Stomach smooth muscle (tissue), 2 donors: Measurements from ENCODE around the gene ANKRD49.
"Not testable (repeated sequence)": the region's sequence is repeated elsewhere in the genome, so short reads cannot be mapped to it uniquely, and the experiment has no call there.

Source experiments
- H3K27ac ChIP-seq: one replicate; pipeline ENCODE4 v1.7.0; 2013; ENCODE audit warnings: mild to moderate bottlenecking, low read length, inconsistent platforms
- H3K27me3 ChIP-seq, 2 donors: one replicate each; pipeline ENCODE4 v1.7.0; 2013; ENCODE audit warnings: low read length in 2 of 2; ENCODE audit not compliant: insufficient read depth in 2 of 2, control insufficient read depth in 1 of 2
- H3K36me3 ChIP-seq, 2 donors: one replicate each; pipeline ENCODE4 v1.7.0; 2013; ENCODE audit warnings: low read length in 2 of 2; ENCODE audit not compliant: control insufficient read depth in 2 of 2, insufficient read depth in 2 of 2
- H3K4me1 ChIP-seq: one replicate; pipeline ENCODE4 v1.7.0; 2013; ENCODE audit warnings: low read length; ENCODE audit not compliant: control insufficient read depth, insufficient read depth
- H3K4me3 ChIP-seq, 2 donors: one replicate each; pipeline ENCODE4 v1.7.0; 2013; ENCODE audit warnings: low read length in 2 of 2
- H3K9ac ChIP-seq, 2 donors: one replicate each; pipeline ENCODE4 v1.7.0; 2013; ENCODE audit warnings: low read length in 2 of 2, mild to moderate bottlenecking in 1 of 2
- H3K9me3 ChIP-seq, 2 donors: one replicate each; pipeline ENCODE4 v1.7.0; 2013; ENCODE audit warnings: low read length in 2 of 2; ENCODE audit not compliant: control insufficient read depth in 2 of 2
- donor health status: healthy.
- donor health status: Pancreatic carcinoma.

The ANKRD49 gene

DNA sequence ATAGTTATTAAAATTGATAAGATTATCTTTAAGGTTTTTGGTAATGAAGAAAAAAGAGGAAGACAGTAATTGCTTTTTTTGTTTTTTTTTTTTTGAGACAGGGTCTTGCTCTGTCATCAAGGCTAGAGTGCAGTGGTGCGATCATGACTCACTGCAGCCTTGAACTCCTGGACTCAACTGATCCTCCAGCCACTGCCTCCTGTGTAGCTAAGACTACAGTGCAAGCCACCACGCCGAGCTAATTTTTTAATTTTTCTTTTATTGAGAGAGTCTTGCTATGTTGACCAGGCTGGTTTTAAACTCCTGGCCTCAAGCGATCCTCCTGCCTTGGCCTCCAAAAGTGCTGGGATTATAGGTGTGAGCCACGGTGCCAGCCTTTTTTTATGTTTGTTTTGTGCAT is 12.7 kb downstream of the ANKRD49 start:
- not testable (repeated sequence) for H3K4me3 ChIP-seq, H3K4me1 ChIP-seq, H3K27ac ChIP-seq, H3K9me3 ChIP-seq, H3K36me3 ChIP-seq, H3K9ac ChIP-seq, H3K27me3 ChIP-seq

DNA sequence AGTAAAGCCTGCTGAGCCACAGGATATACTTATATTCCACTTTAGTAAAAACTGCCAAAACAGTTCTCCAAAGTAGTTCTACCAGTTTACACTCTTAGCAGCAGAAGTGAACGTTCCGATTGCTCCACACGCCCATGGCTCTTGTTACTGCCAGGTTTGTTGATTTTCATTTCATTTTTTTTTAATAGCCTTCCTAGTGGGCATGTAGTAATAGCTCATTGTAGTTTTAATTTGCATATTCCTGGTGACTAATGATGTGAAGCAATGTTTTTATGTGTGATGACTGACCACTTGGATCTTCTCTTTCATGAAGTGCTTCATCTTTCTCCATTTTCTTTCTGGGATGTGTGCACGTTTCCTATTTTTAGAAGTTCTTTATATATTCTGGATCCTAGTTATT is 13.7 kb downstream of the ANKRD49 start:
- Histone ChIP-seq H3K4me3 (no peak overlapping the region), H3K27ac (no peak overlapping the region), H3K9me3 (no peaks in the 10 kb centered on the region), H3K36me3 (no peaks in the 10 kb centered on the region), H3K9ac (no peak overlapping the region), H3K27me3 (peaks cover 0 to 2% of the 10 kb centered on the region in 2 donors), H3K4me1 (peaks cover 7% of the 10 kb centered on the region)

DNA sequence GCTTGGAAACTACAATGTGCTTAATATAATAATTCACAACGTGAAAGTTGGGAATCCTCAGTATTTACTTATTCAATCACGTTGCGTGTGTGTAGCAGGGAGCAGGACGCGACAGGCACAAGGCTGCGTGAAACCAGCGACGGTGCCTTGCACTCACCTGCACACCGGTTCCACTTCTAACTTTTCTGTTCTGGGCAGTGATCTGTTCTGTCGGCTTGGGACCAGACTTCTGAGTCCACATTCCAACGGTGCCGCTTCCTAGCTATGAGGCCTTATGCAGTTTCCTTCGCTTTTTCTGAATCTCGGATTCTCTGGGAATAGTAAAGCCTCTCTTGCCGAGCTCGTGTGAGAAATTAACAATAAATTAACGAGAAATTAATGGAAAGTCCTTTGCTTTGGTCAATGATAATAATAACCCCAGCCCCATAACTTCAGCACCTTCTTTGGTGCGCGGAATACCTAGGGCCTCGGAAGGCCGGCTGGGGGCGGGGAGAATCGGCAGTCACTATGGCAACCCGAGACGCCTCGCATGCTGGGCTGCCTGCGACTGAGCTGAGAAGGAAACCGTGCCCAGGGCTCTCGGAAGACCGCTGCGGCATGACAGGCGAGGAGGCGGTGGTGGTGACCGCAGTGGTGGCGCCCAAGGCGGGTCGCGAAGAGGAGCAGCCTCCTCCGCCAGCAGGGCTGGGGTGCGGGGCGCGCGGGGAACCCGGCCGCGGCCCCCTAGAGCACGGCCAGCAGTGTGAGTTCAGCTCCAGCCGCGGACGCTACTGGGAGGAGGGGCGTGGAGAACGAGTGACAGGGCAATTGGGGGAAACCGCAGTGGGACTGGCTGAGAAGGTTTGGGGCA is 18.4 kb downstream of the ANKRD49 start, which contains the start of gene C11orf97:
Gene C11orf97 (plus strand): TSS at position 530 of the 850 bp plus-strand sequence. CDS start 68 bp downstream, at position 598.
- peaks cover 0 to 5% of the 10 kb centered on the region in 2 donors for H3K27me3 ChIP-seq
- no peak within 1 kb of the TSS for H3K27ac ChIP-seq
- peak within 1 kb of the TSS in 1 of 2 donors; percentile 47 for H3K9ac ChIP-seq
- peaks cover 9% of the 10 kb centered on the region for H3K4me1 ChIP-seq
- H3K36me3 ChIP-seq, result no peaks in the 10 kb centered on the region
- H3K4me3 ChIP-seq, result peak within 1 kb of the TSS; percentile 40 to 78
- no peaks in the 10 kb centered on the region for H3K9me3 ChIP-seq

DNA sequence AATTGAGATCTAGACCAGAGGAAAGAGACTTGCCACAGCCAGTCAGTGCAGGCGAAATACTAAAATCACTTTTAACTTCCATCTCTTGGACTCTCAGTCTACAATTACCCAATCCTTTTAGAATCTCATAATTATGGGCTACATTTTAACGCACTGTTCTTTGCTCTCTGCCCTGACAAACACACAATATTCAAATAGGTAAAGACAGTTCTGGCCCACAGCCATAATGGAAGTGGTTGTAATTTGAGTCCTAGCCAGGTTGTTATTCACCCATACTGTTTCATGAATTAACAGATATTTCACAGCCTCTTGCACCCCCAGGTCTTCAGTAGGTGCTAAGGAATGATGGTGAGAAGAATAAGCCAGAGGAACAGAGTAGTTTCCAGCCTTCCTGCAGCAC is 19.3 kb downstream of the ANKRD49 start:
- H3K36me3 ChIP-seq, result no peaks in the 10 kb centered on the region
- H3K4me3 ChIP-seq, result no peak overlapping the region
- no peaks in the 10 kb centered on the region for H3K9me3 ChIP-seq
- H3K9ac ChIP-seq, result no peak overlapping the region
- peaks cover 9% of the 10 kb centered on the region for H3K4me1 ChIP-seq
- H3K27me3 ChIP-seq, result peaks cover 0 to 5% of the 10 kb centered on the region in 2 donors
- H3K27ac ChIP-seq, result no peak overlapping the region

DNA sequence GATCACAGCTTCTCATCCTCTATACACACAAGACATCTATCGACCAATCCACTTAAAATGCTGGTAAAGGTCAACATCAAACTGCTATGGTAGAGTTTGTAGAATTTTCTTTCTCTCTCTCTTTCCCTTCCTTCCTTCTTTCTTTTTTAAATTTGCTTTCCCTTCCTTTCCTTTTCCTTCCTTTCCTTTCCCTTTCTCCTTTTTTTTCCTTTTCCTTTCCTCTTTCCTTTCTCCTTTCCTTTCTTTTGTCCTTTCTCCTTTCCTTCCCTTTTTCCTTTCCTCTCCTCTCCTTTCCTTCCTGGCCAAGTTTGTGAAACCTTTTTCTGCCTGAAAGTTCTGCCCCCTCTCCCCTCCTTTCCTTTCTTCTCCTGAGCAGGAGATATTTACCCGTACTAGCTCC is 21.6 kb downstream of the ANKRD49 start:
- no peak overlapping the region for H3K4me3 ChIP-seq
- H3K36me3 ChIP-seq, result no peaks in the 10 kb centered on the region
- H3K9ac ChIP-seq, result no peak overlapping the region
- H3K27ac ChIP-seq, result no peak overlapping the region
- peaks cover 9% of the 10 kb centered on the region for H3K4me1 ChIP-seq
- H3K27me3 ChIP-seq, result peaks cover 0 to 5% of the 10 kb centered on the region in 2 donors
- H3K9me3 ChIP-seq, result no peaks in the 10 kb centered on the region

DNA sequence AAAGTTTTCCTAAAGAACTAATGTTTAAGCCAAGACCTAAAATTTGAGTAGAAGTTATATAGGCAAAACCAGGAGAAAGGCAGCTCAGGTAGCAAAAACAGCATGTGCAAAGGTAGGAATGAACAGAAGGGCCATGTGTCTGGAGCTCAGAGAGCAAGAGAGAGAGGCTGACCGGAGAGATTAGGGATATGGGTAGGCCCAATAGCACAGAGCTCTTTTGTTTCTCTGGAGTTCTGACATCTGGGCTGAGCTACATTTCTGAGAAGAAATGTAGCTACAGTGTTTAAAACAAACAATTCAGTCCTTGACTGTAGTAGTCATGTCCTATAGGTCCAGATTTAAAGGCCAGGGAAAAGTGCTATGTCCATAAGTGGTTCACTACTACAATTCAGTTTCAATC is 22.9 kb downstream of the ANKRD49 start:
- Histone ChIP-seq H3K4me3 (no peak overlapping the region), H3K4me1 (peaks cover 9% of the 10 kb centered on the region), H3K9me3 (no peaks in the 10 kb centered on the region), H3K36me3 (no peaks in the 10 kb centered on the region), H3K27ac (no peak overlapping the region), H3K27me3 (peaks cover 0 to 5% of the 10 kb centered on the region in 2 donors), H3K9ac (no peak overlapping the region)

DNA sequence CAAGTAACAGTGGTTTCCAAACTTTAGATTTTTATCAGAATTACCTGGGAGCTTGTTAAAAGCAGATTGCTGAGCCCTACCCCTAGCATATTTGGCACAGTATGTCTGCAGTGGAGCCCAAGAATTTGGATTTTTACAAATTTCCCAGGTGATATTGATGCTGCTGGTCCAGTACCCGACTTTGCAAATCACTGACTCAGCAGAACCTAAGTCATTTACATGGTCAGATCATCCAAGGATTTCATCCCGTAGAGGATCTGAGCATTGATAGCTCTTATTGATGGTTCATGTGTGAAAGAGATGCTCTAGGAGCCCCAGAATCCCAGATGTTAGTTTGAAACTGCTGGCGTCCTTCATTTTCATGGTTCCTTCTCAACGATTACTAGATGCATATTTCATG is 24.5 kb downstream of the ANKRD49 start:
- H3K27ac ChIP-seq, result no peak overlapping the region
- no peak overlapping the region for H3K4me3 ChIP-seq
- no peaks in the 10 kb centered on the region for H3K36me3 ChIP-seq
- H3K4me1 ChIP-seq, result no peaks in the 10 kb centered on the region
- H3K27me3 ChIP-seq, result peaks cover 0 to 2% of the 10 kb centered on the region in 2 donors
- H3K9ac ChIP-seq, result no peak overlapping the region
- no peaks in the 10 kb centered on the region for H3K9me3 ChIP-seq

DNA sequence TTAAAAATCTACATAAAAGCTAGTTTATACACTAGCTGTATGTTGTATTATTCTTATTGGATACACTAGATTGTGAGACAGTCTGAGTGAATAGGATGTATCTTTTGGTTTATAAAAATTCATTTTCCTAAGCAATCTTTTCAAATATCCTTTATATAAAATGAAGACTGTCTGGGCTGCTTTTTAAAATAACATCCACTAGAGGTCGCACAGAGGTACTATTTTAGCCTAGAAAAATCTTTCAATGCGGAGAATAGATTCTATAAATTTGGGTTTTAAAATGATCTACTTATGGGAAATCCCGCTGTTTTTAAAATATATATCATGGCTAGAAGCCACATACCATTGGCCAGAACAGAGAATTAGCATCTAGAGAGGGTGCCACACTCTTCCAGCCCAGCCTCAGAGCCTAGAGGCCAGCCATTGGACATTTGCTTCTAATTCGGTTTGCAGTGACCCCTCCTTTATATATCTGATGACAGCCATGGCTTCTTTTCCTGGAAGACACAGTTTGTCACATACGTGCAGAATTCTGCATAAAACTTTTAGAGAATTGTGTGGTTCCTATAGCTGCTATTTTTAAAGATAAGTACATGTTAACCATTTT is 25.8 kb downstream of the ANKRD49 start:
- Histone ChIP-seq H3K27ac (no peak overlapping the region), H3K9ac (no peak overlapping the region), H3K27me3 (no peaks in the 10 kb centered on the region), H3K36me3 (no peaks in the 10 kb centered on the region), H3K4me1 (no peaks in the 10 kb centered on the region), H3K4me3 (no peak overlapping the region), H3K9me3 (no peaks in the 10 kb centered on the region)

DNA sequence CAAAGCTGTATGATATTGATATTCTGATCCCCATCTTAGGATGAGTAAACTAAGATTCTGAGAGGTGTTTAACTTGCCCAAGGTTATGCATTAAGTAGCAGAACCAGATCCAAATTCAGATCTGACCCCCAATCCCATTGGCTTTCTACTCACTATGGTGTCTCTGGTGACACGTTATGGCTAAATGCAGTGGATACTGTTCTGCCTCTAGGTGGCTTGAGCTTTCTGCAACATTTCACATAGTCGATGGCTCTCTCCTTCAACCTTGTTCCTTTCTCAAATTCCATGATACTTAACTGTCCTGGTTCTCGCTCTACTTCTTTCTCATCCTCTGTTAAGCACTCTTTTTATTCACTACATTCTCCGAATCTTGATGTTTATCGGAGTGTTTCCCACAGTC is 27.9 kb downstream of the ANKRD49 start:
- H3K36me3 ChIP-seq, result no peaks in the 10 kb centered on the region

DNA sequence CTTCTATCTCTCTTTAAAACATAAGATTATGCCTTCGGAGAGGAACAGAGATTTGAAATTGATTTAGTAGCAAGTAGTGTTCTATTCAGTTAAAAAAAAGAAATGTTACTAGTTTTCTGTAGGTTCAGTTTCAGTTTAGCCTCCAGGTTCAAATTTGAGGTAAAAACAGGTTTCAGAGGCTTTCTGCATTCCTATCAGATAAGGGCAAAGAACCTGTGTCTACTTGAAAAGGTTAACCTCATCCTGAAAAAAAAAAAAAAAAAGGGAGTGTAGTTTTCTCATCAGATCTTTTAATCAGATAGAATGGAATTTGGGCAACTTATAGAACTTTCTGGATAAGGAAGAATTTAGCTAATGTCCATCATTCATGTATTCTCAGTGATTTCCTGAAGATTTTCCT is 30.6 kb downstream of the ANKRD49 start:
- Histone ChIP-seq H3K27me3 (no peaks in the 10 kb centered on the region), H3K4me1 (no peaks in the 10 kb centered on the region), H3K36me3 (no peaks in the 10 kb centered on the region), H3K9ac (no peak overlapping the region), H3K9me3 (no peaks in the 10 kb centered on the region), H3K4me3 (no peak overlapping the region), H3K27ac (no peak overlapping the region)

More for the DNA sequence above, 27.9 kb downstream of the ANKRD49 start:
- no peak overlapping the region for H3K4me3 ChIP-seq
- H3K27ac ChIP-seq, result no peak overlapping the region
- H3K27me3 ChIP-seq, result no peaks in the 10 kb centered on the region
- H3K9me3 ChIP-seq, result no peaks in the 10 kb centered on the region
- no peak overlapping the region for H3K9ac ChIP-seq
- H3K4me1 ChIP-seq, result no peaks in the 10 kb centered on the region
